Neural crest cell (in vitro differentiated cells): ENCODE data around the gene TCF7L2. TPM values are rescaled to one million over a fixed set of nuclear protein-coding genes. Genes with fewer than 3 reads are reported as not detected.

Experiments used
- DNase-seq: peaks from one replicate; pipeline ENCODE4 v3.0.0; 2021; ENCODE audit warnings: low read depth, mixed read lengths, low spot score
- H3K27ac Mint-ChIP-seq: one replicate; pipeline ENCODE4 v1.8.0; 2021; ENCODE audit warnings: mild to moderate bottlenecking, mixed read lengths; ENCODE audit not compliant: unreplicated experiment
- H3K27me3 Mint-ChIP-seq: 2 replicates; pipeline ENCODE4 v1.8.0; 2021; ENCODE audit warnings: low read depth, mild to moderate bottlenecking, mixed read lengths
- H3K36me3 Mint-ChIP-seq: 2 replicates; pipeline ENCODE4 v1.8.0; 2021; ENCODE audit warnings: low read depth, mild to moderate bottlenecking, mixed read lengths
- H3K4me1 Mint-ChIP-seq: 2 replicates; pipeline ENCODE4 v1.8.0; 2021; ENCODE audit warnings: mixed read lengths
- H3K4me3 Mint-ChIP-seq: one replicate; pipeline ENCODE4 v1.8.0; 2021; ENCODE audit warnings: mild to moderate bottlenecking, mixed read lengths
- H3K9me3 Mint-ChIP-seq: 2 replicates; pipeline ENCODE4 v1.8.0; 2021; ENCODE audit warnings: mixed read lengths
- CTCF ChIP-seq: fragments of 200-600 bp; sonication (generic); conservative IDR thresholded peaks from 2 replicates; pipeline ENCODE4 v1.5.0; 2021; ENCODE audit warnings: antibody characterized with exemption, mild to moderate bottlenecking
- total RNA-seq: library from RNA; stranded (reverse); gene quantifications from 2 replicates; pipeline ENCODE4 v1.2.1, GENCODE V29; 2021

Gene TCF7L2
- total RNA-seq, 1 donor from 2014 or later: 34.8 TPM

- TF ChIP-seq CTCF: no peak
- peaks cover 3% of the 10 kb centered on the region for H3K36me3 Mint-ChIP-seq
- H3K4me1 Mint-ChIP-seq: peaks cover 21% of the 10 kb centered on the region
- no peaks in the 10 kb centered on the region for H3K9me3 Mint-ChIP-seq
- H3K27ac Mint-ChIP-seq: no peak overlapping the region
- no peaks in the 10 kb centered on the region for H3K27me3 Mint-ChIP-seq
- no peak for DNase-seq
- H3K4me3 Mint-ChIP-seq: no peak overlapping the region
These were observed 85.8 kb downstream of the TCF7L2 start for GRCh38 chr10:113035732-113036312.

- Mint-ChIP-seq H3K27ac (no peak overlapping the region), H3K4me3 (no peak overlapping the region), H3K9me3 (no peaks in the 10 kb centered on the region), H3K4me1 (peaks cover 17% of the 10 kb centered on the region), H3K36me3 (peaks cover 3% of the 10 kb centered on the region), H3K27me3 (no peaks in the 10 kb centered on the region)
- no peak for TF ChIP-seq CTCF
- DNase-seq: no peak
These were observed 86.6 kb downstream of the TCF7L2 start for GRCh38 chr10:113036619-113037018.

GRCh38 chr10:113037218-113037617, 87.2 kb downstream of the TCF7L2 start:
- no peaks in the 10 kb centered on the region for H3K27me3 Mint-ChIP-seq

GRCh38 chr10:113038183-113038582, 88.1 kb downstream of the TCF7L2 start:
- Mint-ChIP-seq H3K9me3 (no peaks in the 10 kb centered on the region), H3K27ac (no peak overlapping the region), H3K36me3 (peaks cover 13% of the 10 kb centered on the region), H3K4me3 (no peak overlapping the region), H3K27me3 (no peaks in the 10 kb centered on the region), H3K4me1 (peaks cover 7% of the 10 kb centered on the region)
- no peak for DNase-seq
- no peak for TF ChIP-seq CTCF

More at GRCh38 chr10:113037218-113037617, 87.2 kb downstream of the TCF7L2 start:
- TF ChIP-seq CTCF: no peak
- H3K4me1 Mint-ChIP-seq: peaks cover 11% of the 10 kb centered on the region
- no peak overlapping the region for H3K4me3 Mint-ChIP-seq
- peaks cover 5% of the 10 kb centered on the region for H3K36me3 Mint-ChIP-seq
- no peaks in the 10 kb centered on the region for H3K9me3 Mint-ChIP-seq
- no peak for DNase-seq
- H3K27ac Mint-ChIP-seq: no peak overlapping the region

- Mint-ChIP-seq H3K4me3 (no peak overlapping the region), H3K27ac (no peak overlapping the region), H3K36me3 (peaks cover 15% of the 10 kb centered on the region), H3K9me3 (no peaks in the 10 kb centered on the region), H3K27me3 (no peaks in the 10 kb centered on the region), H3K4me1 (peaks cover 11% of the 10 kb centered on the region)
- no peak for TF ChIP-seq CTCF
- no peak for DNase-seq
These were observed 88.9 kb downstream of the TCF7L2 start for GRCh38 chr10:113038985-113039384.
